Stimulated activated CD8-positive, alpha-beta memory T cell treated with anti-CD3 and anti-CD28 coated beads, Interleukin-15, amount 100 ng/mL, for 24 hours (primary cell): Measurements from ENCODE around the gene TSPAN5.
"Not testable (repeated sequence)": the region's sequence is repeated elsewhere in the genome, so short reads cannot be mapped to it uniquely, and the experiment has no call there.

Experiments
- DNase-seq: peaks from one replicate; pipeline ENCODE4 v3.0.0-alpha.2; 2020; ENCODE audit warnings: low read depth

TSPAN5 gene

DNA sequence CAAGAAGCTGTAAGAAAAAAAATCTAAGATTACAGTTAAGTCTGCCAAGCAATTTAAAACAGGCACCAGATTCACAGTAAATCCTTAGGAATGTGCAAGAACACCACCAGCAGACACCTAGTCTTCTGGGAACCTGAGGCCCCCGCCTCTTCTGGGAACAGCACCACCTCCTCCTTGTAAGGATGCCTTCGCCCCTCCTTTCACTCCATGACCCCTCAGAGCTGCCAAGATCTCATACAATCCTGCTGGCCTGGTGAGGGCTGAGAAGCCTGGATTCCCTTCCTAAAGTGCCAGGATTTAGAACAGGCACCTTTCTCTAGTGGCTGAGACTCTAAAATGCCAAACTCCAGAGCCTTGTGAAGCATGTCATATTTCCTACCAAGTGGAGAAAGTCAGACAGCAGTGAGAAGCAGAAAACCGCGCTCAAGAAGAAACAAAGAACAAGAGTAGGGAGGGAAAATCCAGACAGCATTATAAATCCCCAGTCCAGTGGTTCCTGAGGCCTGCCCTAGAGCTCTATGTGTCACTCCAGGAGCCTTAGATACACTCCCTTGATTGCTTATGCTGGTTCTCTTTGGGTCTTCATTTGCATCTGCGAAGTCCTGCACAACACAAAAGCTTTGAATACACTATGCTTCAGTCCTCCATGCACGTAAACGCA is 166.4 kb downstream of the TSPAN5 start:
- no peak for DNase-seq

DNA sequence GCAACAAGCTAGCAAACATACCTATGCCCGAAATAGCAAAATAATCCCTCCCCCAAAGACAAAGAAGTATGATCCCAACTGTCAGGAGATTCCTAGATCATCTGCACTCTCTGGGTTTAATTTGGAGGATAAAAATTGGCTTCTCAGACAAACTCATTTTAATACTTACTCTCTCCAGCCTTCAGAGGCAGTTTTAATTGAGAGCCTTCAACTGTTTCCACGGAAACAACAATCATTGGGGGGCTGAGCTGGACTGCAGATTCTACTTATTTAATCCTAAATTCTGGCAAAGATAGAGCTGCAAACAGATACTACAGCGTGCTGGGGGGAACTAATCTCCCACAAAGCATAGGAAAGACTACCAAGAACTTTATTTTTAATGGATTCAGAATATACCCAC is 168.2 kb downstream of the TSPAN5 start:
- no peak for DNase-seq

DNA sequence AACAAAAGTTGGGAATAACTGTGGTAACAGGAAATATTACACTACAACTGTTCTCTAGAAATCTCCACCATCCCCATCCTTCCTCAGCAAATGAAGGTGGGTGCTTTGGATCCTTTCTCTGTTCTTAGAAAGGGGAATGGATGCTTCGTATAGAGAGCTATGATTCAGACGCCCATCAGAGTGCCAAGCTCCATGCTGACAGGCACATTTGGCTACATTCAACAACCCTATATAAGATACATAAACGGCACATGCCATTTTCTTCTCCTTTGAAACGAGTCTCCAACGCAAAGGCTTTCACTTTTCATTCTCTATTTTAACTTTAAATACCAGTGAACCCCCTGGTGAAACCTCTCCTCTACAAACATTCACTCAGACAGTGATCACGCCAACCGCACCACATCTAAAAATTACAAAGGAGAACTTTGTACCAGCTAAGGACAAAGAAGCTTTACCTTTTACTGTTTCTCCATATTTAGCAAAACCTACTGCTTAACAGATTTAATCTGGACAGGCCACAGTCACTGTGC is 172.5 kb downstream of the TSPAN5 start:
- DNase-seq: no peak

DNA sequence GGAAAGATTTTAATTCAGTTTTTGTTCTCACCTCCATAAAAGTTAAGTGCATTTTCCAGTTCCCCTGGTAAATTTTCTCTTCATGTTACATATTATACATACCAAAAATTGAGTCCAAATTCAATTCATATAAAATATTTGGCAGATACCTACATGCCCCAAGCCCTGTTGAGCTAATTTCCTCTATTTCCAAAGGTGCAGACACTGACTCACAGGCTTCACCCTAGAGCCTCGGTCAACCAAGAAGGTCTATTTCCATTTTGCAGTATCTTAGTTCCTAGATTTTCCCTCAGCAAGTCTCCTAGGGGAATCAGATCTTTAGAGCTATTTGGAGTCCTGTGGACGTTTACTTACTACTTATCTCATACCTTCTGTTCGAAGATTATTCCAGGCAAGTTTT is 174.4 kb downstream of the TSPAN5 start:
- no peak for DNase-seq

DNA sequence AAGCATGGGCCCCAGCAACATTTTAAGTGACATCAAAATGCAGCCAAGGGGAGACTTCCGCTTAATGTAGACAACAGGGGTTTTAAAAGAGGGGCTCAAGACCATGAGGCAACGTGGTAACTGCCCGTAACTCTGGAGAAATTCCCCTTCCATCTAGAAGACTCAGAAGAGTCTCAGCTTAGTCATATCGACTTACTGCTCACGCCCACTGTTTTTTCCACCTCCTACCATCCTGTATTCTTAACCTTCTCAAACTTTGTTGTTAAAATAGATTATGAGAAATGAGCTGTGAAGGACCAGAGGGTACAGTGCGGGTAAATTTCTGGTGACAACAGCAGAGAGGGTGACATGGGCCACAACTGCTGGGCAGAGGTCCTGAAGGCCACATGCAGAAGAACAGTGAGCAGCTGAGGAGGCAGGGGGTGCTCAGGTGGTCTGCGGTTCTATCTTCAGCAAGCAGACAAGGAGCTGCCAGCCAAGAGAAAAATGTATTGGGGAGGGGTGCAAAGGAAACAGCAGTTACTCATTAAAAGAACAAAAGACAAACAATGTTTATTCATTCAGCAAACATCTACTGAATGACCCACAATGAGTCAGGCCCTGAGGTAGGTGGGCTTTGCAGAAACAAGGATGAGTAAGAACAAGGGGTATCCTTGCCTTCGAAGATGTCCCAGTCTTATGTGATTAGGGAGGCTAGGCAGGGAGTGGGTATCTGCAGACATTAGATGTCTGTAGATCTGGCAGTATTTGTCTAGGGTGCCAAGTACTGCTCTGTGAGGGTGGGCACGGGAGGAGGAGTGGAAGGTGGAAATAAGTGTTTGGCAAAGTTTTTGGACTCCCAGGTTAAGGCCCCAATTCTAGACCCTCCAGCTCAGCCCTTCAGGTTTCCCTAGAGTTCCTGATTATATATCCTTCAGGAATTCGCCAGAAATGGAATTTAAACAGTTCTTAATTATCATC is 175.3 kb downstream of the TSPAN5 start:
- DNase-seq: no peak

DNA sequence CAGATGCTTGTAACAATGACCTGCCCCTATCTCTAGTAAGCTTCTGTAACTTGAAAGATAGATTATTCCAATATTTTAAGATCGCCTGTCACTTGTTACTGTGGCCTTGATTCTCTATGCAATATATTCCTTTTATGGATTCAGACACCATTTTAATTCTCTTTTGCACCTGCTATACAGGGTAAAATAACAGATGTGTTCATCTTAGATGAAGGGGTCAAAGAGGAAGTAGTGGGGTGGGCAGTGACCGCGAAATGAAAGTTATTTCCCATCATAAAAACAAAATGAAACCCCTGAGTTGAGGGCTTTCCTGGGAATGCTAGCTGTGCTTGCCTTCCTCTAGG is 175.9 kb downstream of the TSPAN5 start:
- no peak for DNase-seq

DNA sequence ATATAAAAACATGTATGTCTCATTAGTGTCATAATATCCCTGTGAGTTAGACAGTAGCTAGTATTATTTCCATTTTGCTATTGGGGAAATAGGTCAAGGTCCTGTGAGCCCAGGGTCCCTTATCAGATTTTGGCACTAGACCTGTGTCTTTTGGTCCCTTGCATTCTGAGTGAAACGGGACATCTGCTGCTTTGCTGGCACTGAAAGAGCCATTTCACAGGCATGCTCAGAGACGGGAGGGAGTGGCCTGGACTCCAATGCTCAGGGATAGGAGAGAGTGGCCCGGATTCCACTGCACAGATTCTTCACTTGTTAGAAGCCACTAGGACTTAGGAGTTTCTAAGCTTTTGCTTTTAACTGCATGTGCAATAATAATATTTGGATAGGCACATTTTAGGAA is 177.2 kb downstream of the TSPAN5 start:
- DNase-seq: no peak

DNA sequence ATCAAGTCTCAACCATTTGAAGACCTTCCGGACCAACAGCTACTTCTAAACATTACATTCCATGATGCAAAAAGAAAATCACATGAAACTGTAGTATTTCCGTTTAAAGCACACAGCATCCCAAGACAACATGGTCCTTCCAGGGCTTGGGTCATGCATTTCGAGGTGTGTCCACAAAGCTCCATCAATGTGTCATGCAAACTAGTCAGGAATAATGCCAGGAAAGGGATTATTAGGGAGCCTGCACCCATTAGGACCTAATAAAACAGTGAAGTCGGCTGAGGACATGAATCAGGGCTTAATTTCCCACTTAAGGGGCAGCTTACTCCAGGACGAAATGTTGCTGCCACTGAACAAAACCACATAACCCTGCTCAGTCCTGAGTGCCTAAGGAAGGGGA is 177.9 kb downstream of the TSPAN5 start:
- DNase-seq: no peak

DNA sequence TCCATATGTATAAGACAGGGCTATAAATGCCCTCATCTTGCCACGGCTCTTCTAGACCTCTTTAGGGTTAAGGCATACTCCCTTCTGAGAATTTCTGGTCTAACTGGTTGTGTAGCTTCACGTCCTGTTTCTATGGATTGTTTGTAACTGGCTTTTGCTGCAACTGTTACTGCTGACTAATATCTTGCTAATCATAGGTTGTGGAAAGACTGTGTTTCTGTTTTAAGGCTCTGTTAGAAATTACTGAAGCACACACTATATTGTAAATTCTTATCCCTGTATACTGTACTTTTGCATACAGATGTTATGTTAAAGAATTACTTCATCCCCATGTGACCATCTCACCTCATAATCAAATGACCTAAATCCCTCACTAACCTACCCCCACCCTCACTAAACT is 178.8 kb downstream of the TSPAN5 start:
- not testable (repeated sequence) for DNase-seq

DNA sequence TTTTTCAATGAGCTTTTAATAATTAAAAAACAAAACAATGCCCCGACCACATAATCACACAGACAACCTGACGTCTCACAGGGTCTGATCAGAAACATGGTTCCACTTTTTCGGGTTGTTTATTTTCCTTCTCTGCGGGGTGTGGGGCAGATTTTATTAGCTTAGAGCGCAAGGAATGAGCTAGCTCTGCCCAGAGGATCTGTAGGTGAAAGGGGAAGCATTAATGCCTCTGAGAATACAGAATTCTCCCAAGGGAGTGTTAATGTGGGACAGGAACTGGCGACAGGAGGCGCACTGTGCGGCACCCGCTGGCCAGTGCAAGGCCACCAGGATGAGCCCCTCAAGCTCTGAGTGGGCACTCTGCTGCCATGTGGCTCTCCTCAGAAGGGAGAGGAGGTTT is 181.5 kb downstream of the TSPAN5 start:
- DNase-seq: no peak

DNA sequence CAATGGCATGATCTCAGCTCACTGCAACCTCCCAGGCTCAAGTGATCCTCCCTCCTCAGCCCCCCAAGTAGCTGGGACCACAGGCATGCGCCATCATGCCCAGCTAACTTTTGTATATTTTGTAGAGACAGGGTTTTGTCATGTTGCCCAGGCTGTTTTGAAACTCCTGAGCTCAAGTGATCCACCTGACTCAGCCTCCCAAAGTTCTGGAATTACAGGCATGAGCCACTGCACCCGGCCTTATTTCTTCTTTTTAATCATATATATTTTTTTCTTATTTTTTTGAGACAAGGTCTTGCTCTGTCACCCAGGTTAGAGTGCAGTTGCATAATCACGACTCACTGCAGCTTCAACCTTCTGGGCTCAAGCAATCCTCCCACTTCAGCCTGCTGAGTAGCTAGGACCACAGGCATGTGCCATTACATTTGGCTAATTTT is 184.0 kb downstream of the TSPAN5 start:
- no peak for DNase-seq

DNA sequence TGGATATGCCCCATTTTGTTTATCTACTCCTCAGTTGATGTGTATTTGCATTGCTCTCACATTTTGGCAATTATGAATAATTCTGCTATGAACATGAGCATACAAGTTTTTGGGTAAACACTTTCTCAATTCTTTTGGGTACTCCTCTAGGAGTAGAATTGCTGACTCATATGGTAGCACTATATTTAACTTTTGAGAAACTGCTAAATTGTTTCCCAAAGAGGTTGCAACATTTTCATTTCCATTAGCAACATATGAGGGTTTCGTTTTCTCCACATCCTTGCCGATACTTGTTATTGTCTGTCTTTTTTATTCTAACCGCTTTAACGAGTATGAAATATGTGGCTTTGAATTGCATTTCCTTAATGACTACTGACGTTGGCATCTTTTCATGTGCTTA is 185.4 kb downstream of the TSPAN5 start:
- no peak for DNase-seq

DNA sequence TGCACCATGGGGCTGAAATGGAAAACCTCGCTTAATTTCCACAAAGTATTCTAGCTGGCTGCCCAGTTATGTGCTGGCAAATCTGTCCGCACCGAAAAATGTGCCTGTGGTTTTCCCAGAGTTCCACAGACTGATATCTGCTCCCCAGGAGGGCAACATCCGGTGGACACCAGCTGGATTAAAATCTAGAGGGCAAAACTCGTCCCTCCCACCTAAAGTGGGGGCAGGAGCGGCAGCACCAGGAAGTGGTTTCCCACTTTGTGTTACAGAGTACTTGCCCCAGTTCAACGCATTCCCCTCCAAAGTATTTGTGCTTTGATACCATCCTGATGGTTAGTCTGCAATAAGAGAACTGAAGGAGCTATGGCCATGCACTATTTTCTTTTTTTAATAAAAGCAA is 187.6 kb downstream of the TSPAN5 start:
- DNase-seq: no peak

DNA sequence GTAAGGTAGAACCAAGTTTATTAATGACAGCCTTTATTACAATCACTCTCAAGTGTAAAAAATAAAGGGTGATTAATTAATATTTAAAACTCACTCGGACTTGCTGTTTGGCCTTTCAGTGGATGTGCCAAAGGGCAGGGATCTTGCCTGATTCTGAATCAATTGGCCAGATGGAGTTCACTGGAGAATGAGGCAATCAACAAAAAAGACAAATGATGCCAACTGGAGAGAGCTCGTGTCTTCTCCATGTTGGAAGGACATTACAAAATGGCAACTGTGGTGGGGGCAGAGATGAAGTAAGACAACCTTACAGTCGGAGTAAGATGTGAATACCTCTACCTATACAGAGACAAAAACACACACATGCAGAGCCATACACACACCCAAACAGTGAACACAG is 188.0 kb downstream of the TSPAN5 start:
- DNase-seq: no peak

DNA sequence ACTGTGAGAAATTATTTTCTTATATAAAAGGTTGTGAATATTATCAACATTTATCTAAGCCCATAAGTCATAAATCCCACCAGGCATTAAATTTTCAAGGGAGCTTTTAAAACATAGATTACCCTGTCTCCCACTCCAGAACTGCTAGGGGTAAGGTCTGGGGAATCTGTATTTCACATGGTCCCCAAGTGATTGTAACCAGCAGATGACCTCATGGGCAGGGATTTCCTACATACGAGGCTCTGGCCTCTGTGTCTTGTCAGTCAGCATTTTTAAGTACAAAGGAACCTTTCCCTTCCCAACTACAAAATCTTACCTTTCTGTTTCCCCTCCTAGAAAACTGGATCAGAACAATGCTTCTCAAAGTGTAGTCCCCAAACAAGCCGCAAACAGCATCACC is 188.6 kb downstream of the TSPAN5 start:
- DNase-seq: no peak

DNA sequence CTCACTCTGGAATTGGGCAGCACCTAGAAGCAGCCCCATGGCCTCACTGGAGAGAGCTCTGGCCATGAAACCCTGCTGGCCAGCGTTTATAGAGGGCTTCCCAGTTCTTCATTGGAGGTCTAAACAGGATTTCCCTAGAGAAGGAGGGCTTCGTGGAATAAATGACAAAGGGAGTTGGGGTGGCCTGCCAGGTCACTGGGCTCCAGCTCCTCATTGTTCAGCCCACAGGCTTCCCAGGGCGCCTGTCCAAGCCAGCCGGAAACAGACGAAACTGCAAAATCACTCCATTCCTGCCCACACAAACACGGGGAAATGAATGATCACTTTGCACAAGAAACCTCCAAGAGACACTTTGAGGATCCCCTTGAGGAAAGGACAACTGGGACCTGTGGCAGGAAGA is 189.7 kb downstream of the TSPAN5 start:
- no peak for DNase-seq

DNA sequence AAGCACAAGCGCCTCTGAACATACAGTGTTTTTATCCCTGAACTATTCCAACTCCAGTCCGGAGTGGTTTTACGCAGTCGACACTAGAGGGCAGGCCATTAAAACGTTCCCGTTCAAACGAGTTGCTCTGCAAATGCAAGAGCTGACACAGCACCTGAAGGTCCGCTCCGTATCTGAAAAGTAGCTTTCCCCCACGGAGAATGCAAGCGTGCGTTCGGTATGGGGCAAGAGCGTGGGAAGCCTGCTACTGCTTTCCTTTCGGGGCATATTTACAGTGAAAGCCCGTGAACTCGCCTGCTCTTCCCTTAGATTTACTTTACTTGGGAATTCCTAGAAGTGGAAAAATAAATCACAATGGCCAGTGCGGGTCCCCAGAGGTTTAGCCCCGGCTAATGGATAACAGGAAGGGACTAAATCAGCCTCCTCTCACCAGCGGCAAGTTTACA is 190.8 kb downstream of the TSPAN5 start:
- no peak for DNase-seq

DNA sequence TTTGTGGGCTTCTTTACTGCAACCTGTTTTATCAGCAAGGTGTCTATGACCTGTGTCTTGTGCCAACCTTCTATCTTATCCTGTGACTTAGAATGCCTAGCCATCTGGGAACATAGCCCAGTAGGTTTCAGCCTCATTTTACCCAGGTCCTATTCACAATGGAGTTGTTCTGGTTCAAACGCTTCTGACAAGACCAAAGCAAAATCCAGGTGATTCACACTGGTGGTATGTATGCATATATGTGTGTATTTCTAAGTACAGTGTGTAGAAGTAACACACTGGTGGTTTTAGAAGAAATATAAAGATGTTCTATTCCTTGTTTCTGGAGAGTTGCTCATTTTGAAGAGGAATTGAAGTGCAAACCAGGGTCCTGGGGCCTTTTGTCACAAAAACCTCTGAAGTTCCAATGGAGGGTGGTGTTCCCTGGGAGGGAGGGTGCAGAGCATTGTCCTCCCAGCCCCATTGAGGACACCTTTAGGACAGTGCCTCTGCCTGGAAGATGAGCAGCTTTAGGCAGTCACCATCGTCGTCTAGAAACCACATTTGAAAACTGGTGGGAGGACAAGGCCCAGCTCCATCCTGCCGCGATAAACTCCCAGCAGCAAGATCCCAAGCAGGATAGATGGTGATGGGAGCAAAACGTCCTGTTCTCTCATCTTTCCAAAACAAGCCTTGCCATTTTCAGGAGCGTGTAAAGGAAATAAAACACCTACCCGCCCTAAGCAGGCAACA is 191.4 kb downstream of the TSPAN5 start:
- DNase-seq: no peak

DNA sequence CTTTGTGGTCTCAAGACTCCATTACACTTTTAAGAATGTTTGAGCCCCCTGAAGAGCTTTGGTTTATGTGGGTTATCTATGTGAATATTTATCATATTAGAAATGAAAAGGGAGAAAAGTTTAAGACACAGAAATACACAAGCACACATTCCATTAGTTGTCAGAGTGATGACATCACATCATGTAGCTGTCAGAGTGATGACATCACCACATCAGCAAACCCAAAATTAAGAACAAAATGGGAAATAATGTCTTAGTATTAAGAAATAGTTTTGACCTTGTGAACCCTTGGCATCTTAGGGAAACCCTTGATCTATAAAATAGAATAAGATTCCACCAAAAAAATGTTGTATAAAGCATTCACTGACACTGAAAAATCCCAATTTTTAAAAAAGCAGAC is 195.9 kb downstream of the TSPAN5 start:
- DNase-seq: no peak

DNA sequence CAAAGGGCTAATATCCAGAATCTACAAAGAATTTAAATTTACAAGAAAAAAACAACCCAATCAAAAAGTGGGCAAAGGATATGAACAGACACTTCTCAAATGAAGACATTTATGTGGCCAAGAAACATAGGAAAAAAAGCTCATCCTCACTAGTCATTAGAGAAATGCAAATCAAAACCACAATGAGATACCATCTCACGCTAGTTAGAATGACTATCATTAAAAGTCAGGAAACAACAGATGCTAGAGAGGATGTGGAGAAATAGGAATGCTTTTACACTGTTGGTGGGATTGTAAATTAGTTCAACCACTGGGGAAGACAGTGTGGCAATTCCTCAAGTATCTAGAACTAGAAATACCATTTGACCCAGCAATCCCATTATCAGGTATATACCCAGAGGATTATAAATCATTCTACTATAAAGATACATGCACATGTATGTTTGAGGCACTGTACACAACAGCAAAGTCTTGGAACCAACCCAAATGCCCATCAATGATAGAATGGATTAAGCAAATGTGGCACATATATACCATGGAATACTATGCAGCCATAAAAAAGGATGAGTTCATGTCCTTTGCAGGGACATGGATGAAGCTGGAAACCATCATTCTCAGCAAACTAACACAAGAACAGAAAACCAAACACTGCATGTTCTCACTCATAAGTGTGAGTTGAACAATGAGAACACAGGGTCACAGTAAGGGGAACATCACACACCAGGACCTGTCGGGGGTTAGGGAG is 197.1 kb downstream of the TSPAN5 start:
- not testable (repeated sequence) for DNase-seq

DNA sequence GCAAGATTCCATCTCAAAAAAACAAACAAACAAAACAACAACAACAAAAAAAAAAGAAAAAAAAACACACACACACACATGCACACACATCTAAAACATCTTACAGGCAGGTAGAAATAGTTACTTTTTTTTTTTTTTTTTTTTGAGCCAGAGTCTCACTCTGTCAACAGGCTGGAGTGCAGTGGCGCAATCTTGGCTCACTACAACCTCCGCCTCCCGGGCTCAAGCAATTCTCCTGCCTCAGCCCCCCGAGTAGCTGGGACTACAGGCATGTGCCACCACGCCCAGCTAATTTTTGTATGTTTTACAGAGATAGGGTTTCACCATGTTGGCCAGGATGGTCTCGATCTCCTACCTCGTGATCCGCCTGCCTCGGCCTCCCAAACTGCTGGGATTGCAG is 201.0 kb downstream of the TSPAN5 start:
- not testable (repeated sequence) for DNase-seq

DNA sequence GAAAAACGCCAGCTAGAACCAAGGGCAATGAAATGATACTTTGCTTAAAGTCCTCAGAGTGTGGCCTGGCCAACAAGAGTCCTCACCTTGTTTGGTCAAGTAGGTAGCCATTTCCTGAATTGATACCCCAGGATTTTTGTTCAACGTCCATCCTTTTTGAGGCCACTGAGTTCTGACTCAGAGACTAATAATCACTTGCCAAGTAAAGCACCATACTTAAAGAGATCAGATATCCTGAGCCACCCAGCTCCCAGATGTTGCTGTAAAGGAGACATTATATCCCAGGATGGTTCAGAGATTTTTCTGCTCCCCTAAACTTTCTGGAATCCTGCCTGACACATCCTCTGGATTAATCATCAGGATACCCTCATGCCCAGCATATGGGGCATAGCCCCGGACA is 206.3 kb downstream of the TSPAN5 start:
- no peak for DNase-seq
